PFSK-1 (cell line): ENCODE measurements around the gene ITCH. TPM values are rescaled to one million over a fixed set of nuclear protein-coding genes. Genes with fewer than 3 reads are reported as not detected.
A peak's percentile ranks its signal among the peaks of the same experiment; 100 is the strongest.

Experiments
- FOXP2 ChIP-seq: optimal IDR thresholded peaks from 2 replicates; pipeline ENCODE3; 2011; ENCODE audit warnings: borderline replicate concordance, control low read depth, inconsistent platforms; ENCODE audit not compliant: insufficient read depth; ENCODE audit errors: extremely low read length, extremely low read depth
- POLR2AphosphoS5 ChIP-seq: IDR thresholded peaks from 2 replicates; pipeline ENCODE4 v1.6.1; 2012; ENCODE audit warnings: low read depth, mild to moderate bottlenecking, control low read depth, low read length, moderate library complexity
- REST ChIP-seq, 2 experiments: IDR thresholded peaks; 2 replicates each; pipeline versions ENCODE4 v1.6.1 to v1.8.0; 2011 to 2012; ENCODE audit warnings: low read depth in 2 of 2, low read length in 2 of 2, control low read depth in 1 of 2, inconsistent platforms in 1 of 2, mild to moderate bottlenecking in 1 of 2, moderate library complexity in 1 of 2; ENCODE audit not compliant: insufficient read depth in 1 of 2
- SIN3A ChIP-seq: IDR thresholded peaks from 2 replicates; pipeline ENCODE4 v1.6.1; 2012; ENCODE audit warnings: mild to moderate bottlenecking, low read length, moderate library complexity, borderline replicate concordance; ENCODE audit not compliant: insufficient read depth
- TAF1 ChIP-seq: IDR thresholded peaks from 2 replicates; pipeline ENCODE4 v1.6.1; 2012; ENCODE audit warnings: low read length, control low read depth, borderline replicate concordance; ENCODE audit not compliant: insufficient read depth
- polyA plus RNA-seq: library from polyadenylated mRNA; unstranded; fragments of >200 nt; gene quantifications from one replicate; pipeline ENCODE4 v1.2.1, GENCODE V29; 2012; ENCODE audit warnings: low read depth, missing spikeins; ENCODE audit not compliant: insufficient read length

Gene ITCH
- polyA plus RNA-seq: 17.8 TPM

GRCh38 chr20:34363062-34363464, at the start of gene ITCH:
Gene ITCH, plus strand, starts transcription at chr20:34363273. Its CDS starts 30,539 bp downstream, at chr20:34393812.
- TF ChIP-seq POLR2AphosphoS5: peak; percentile 97
- TF ChIP-seq TAF1: peak; percentile 85; the same call in 1 of the 2 replicates
- peak; percentile 34 for TF ChIP-seq FOXP2
- TF ChIP-seq SIN3A: no peak
- TF ChIP-seq REST (IDR thresholded peaks at IDR 0.05; ENCODE audit: insufficient read depth in 1 of 2, low read depth in 2 of 2, low read length in 2 of 2): no peak

- TF ChIP-seq REST (IDR thresholded peaks at IDR 0.05; ENCODE audit: insufficient read depth in 1 of 2, low read depth in 2 of 2, low read length in 2 of 2): no peak
- TF ChIP-seq FOXP2: no peak
- no peak for TF ChIP-seq TAF1
- TF ChIP-seq POLR2AphosphoS5: no peak
- TF ChIP-seq SIN3A: no peak
Observed at GRCh38 chr20:34315236-34315635, 47.8 kb upstream of the ITCH start.

GRCh38 chr20:34316196-34316814, 46.8 kb upstream of the ITCH start:
- TF ChIP-seq FOXP2 (no peak), REST (IDR thresholded peaks at IDR 0.05; ENCODE audit: insufficient read depth in 1 of 2, low read depth in 2 of 2, low read length in 2 of 2) (no peak), SIN3A (no peak), TAF1 (no peak), POLR2AphosphoS5 (no peak)

GRCh38 chr20:34318609-34319443, 44.2 kb upstream of the ITCH start:
- TF ChIP-seq REST (IDR thresholded peaks at IDR 0.05; ENCODE audit: insufficient read depth in 1 of 2, low read depth in 2 of 2, low read length in 2 of 2) (no peak), TAF1 (no peak), SIN3A (no peak), POLR2AphosphoS5 (no peak), FOXP2 (no peak)
